Ovary (tissue), 3 donors: ENCODE results near the gene DNMT1.

Experiments
- EP300 ChIP-seq: sonication (generic); formaldehyde crosslinking; IDR thresholded peaks from one replicate; pipeline ENCODE4 v1.6.1; 2017; ENCODE audit warnings: antibody characterized with exemption
- TF ChIP-seq, protein P1 (sequence below), 3 donors: fragments of 450-650 bp in 2 of 3; fragments of 200-600 bp in 1 of 3; IDR thresholded peaks; one replicate each; pipeline versions ENCODE4 v1.5.1 to v1.8.0; 2016 to 2022; ENCODE audit warnings: antibody characterized with exemption in 3 of 3, mild to moderate bottlenecking in 1 of 3
- donor health status: DM: no; HTN: no; CAD: no.

DNA sequence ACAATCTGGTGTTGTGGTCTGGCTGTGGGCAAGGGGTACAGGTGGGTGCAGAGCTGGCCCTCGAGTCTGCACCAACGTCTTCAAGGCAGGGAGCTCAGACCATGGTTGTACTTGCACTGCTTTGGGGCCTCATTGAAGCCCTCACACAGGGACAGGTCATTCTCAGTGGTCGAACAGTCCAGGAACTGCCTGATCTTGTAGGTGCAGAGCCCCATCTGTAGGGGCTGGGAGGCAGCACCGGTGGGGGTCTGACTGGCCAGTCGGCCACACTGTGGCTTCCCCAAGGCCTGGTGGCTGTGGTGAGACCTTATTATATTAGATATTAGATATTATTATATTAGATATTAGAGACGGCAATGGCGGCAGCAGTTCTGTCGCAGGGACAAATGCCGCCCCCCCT lies 22.3 kb upstream of the DNMT1 start:
- TF ChIP-seq, protein P1, sequence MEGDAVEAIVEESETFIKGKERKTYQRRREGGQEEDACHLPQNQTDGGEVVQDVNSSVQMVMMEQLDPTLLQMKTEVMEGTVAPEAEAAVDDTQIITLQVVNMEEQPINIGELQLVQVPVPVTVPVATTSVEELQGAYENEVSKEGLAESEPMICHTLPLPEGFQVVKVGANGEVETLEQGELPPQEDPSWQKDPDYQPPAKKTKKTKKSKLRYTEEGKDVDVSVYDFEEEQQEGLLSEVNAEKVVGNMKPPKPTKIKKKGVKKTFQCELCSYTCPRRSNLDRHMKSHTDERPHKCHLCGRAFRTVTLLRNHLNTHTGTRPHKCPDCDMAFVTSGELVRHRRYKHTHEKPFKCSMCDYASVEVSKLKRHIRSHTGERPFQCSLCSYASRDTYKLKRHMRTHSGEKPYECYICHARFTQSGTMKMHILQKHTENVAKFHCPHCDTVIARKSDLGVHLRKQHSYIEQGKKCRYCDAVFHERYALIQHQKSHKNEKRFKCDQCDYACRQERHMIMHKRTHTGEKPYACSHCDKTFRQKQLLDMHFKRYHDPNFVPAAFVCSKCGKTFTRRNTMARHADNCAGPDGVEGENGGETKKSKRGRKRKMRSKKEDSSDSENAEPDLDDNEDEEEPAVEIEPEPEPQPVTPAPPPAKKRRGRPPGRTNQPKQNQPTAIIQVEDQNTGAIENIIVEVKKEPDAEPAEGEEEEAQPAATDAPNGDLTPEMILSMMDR (IDR thresholded peaks at IDR 0.05), result no peak
- no peak for TF ChIP-seq EP300
